Measurements from ENCODE around the gene MTA1. TPM values are rescaled to one million over a fixed set of nuclear protein-coding genes. Genes with fewer than 3 reads are reported as not detected.

Gene MTA1
- total RNA-seq, 4 donors from 2014 or later, result 34.3 to 75.0 (median 49.2) TPM

GRCh38 chr14:105378873-105379685 lies 40.5 kb upstream of the MTA1 start:
- TF ChIP-seq CTCF (IDR thresholded peaks at IDR 0.05; ENCODE audit: low read depth), result no peak

GRCh38 chr14:105379946-105380345 lies 39.7 kb upstream of the MTA1 start:
- TF ChIP-seq CTCF (IDR thresholded peaks at IDR 0.05; ENCODE audit: low read depth), result no peak

- TF ChIP-seq CTCF (IDR thresholded peaks at IDR 0.05; ENCODE audit: low read depth), result no peak
Measured at GRCh38 chr14:105380756-105381155, 38.9 kb upstream of the MTA1 start.

- no peak for TF ChIP-seq CTCF (IDR thresholded peaks at IDR 0.05; ENCODE audit: low read depth)
Measured at GRCh38 chr14:105381446-105382342, 37.9 kb upstream of the MTA1 start.

GRCh38 chr14:105382343-105383082 lies 37.1 kb upstream of the MTA1 start:
- no peak for TF ChIP-seq CTCF (IDR thresholded peaks at IDR 0.05; ENCODE audit: low read depth)

- no peak for TF ChIP-seq CTCF (IDR thresholded peaks at IDR 0.05; ENCODE audit: low read depth)
Measured at GRCh38 chr14:105383083-105383730, 36.4 kb upstream of the MTA1 start.

Measured in subcutaneous adipose tissue (tissue), 4 donors.